IPS-18a (cell line): Measurements from ENCODE around the gene MRPS34.

Source experiments
- H3K27ac ChIP-seq: one replicate; pipeline ENCODE4 v1.5.1; 2013; ENCODE audit warnings: low read length
- H3K27me3 ChIP-seq: one replicate; pipeline ENCODE4 v1.6.1; 2013; ENCODE audit warnings: mild to moderate bottlenecking, low read length; ENCODE audit not compliant: control insufficient read depth, insufficient read depth
- H3K36me3 ChIP-seq: one replicate; pipeline ENCODE4 v1.6.1; 2013; ENCODE audit warnings: low read depth, low read length; ENCODE audit not compliant: control insufficient read depth
- H3K4me1 ChIP-seq: one replicate; pipeline ENCODE4 v1.6.1; 2013; ENCODE audit warnings: low read depth, low read length; ENCODE audit not compliant: control insufficient read depth
- H3K4me3 ChIP-seq: one replicate; pipeline ENCODE4 v1.5.1; 2013; ENCODE audit warnings: low read length
- H3K9ac ChIP-seq: one replicate; pipeline ENCODE4 v1.6.1; 2013; ENCODE audit warnings: mild to moderate bottlenecking, low read length, moderate library complexity
- H3K9me3 ChIP-seq: one replicate; pipeline ENCODE4 v1.6.1; 2013; ENCODE audit warnings: low read depth, low read length; ENCODE audit not compliant: control insufficient read depth

The MRPS34 gene

GRCh38 chr16:1749152-1750117 lies 23.5 kb downstream of the MRPS34 start:
- no peaks in the 10 kb centered on the region for H3K27me3 ChIP-seq
- peaks cover 12% of the 10 kb centered on the region for H3K36me3 ChIP-seq
- no peak overlapping the region for H3K27ac ChIP-seq
- H3K4me3 ChIP-seq: no peak overlapping the region
- no peaks in the 10 kb centered on the region for H3K4me1 ChIP-seq
- no peaks in the 10 kb centered on the region for H3K9me3 ChIP-seq
- no peak overlapping the region for H3K9ac ChIP-seq

- peaks cover 12% of the 10 kb centered on the region for H3K36me3 ChIP-seq
- H3K9ac ChIP-seq: no peak overlapping the region
- no peaks in the 10 kb centered on the region for H3K4me1 ChIP-seq
- no peaks in the 10 kb centered on the region for H3K27me3 ChIP-seq
- no peaks in the 10 kb centered on the region for H3K9me3 ChIP-seq
- no peak overlapping the region for H3K4me3 ChIP-seq
- no peak overlapping the region for H3K27ac ChIP-seq
Measured at GRCh38 chr16:1747934-1748333, 25.0 kb downstream of the MRPS34 start.

GRCh38 chr16:1746693-1747195 lies 26.2 kb downstream of the MRPS34 start:
- H3K9ac ChIP-seq: no peak overlapping the region
- no peaks in the 10 kb centered on the region for H3K4me1 ChIP-seq
- no peaks in the 10 kb centered on the region for H3K27me3 ChIP-seq
- H3K36me3 ChIP-seq: peaks cover 7% of the 10 kb centered on the region
- no peak overlapping the region for H3K27ac ChIP-seq
- H3K4me3 ChIP-seq: no peak overlapping the region
- H3K9me3 ChIP-seq: no peaks in the 10 kb centered on the region

GRCh38 chr16:1745900-1746692 lies 26.8 kb downstream of the MRPS34 start:
- no peak overlapping the region for H3K27ac ChIP-seq
- no peak overlapping the region for H3K9ac ChIP-seq
- H3K9me3 ChIP-seq: no peaks in the 10 kb centered on the region
- H3K36me3 ChIP-seq: peaks cover 7% of the 10 kb centered on the region
- H3K27me3 ChIP-seq: no peaks in the 10 kb centered on the region
- no peaks in the 10 kb centered on the region for H3K4me1 ChIP-seq
- H3K4me3 ChIP-seq: no peak overlapping the region

- peaks cover 7% of the 10 kb centered on the region for H3K36me3 ChIP-seq
- no peak overlapping the region for H3K9ac ChIP-seq
- H3K27me3 ChIP-seq: no peaks in the 10 kb centered on the region
- no peaks in the 10 kb centered on the region for H3K9me3 ChIP-seq
- H3K27ac ChIP-seq: no peak overlapping the region
- no peak overlapping the region for H3K4me3 ChIP-seq
- H3K4me1 ChIP-seq: no peaks in the 10 kb centered on the region
Measured at GRCh38 chr16:1745181-1745899, 27.6 kb downstream of the MRPS34 start.

- Histone ChIP-seq H3K27ac (no peak overlapping the region), H3K4me1 (no peaks in the 10 kb centered on the region), H3K27me3 (no peaks in the 10 kb centered on the region), H3K9ac (no peak overlapping the region), H3K9me3 (peaks cover 4% of the 10 kb centered on the region), H3K36me3 (peaks cover 7% of the 10 kb centered on the region), H3K4me3 (no peak overlapping the region)
Measured at GRCh38 chr16:1744338-1744840, 28.5 kb downstream of the MRPS34 start.

GRCh38 chr16:1743376-1744337 lies 29.3 kb downstream of the MRPS34 start:
- Histone ChIP-seq H3K27ac (no peak overlapping the region), H3K36me3 (peaks cover 4% of the 10 kb centered on the region), H3K9ac (no peak overlapping the region), H3K4me3 (no peak overlapping the region), H3K9me3 (peaks cover 8% of the 10 kb centered on the region), H3K4me1 (no peaks in the 10 kb centered on the region), H3K27me3 (no peaks in the 10 kb centered on the region)

- Histone ChIP-seq H3K27ac (no peak overlapping the region), H3K4me3 (no peak overlapping the region), H3K36me3 (no peaks in the 10 kb centered on the region), H3K27me3 (no peaks in the 10 kb centered on the region), H3K4me1 (no peaks in the 10 kb centered on the region), H3K9me3 (peaks cover 22% of the 10 kb centered on the region), H3K9ac (no peak overlapping the region)
Measured at GRCh38 chr16:1741553-1742165, 31.3 kb downstream of the MRPS34 start.

GRCh38 chr16:1740781-1741490 lies 32.0 kb downstream of the MRPS34 start:
- H3K9ac ChIP-seq: no peak overlapping the region
- H3K27ac ChIP-seq: no peak overlapping the region
- no peaks in the 10 kb centered on the region for H3K27me3 ChIP-seq
- no peaks in the 10 kb centered on the region for H3K36me3 ChIP-seq
- no peak overlapping the region for H3K4me3 ChIP-seq
- no peaks in the 10 kb centered on the region for H3K4me1 ChIP-seq
- H3K9me3 ChIP-seq: peaks cover 25% of the 10 kb centered on the region
